Astrocyte of the hippocampus (primary cell): ENCODE data around the gene RGS4.

Experiments used
- DNase-seq: peaks from one replicate; pipeline ENCODE4 v3.0.0; 2011; ENCODE audit warnings: low read depth, low spot score

Gene RGS4

DNA sequence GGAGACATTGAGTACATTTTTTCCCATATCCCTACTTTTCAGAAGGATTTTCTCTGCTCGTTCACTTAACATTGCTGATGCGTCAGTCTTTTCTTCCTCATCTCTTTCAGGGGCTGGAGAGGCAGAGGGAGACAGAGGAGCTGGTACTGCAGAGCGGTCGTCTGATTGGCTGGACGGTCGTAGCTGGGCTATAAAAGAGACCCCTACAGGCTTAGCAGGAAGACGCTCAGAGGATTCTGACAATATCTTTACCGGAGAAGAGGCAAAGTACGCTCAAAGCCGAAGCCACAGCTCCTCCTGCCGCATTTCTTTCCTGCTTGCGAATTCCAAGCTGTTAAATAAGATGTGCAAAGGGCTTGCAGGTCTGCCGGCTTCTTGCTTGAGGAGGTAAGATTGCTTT is at the start of gene RGS4:
Gene RGS4 (plus strand): TSS at position 220 of the 400 bp plus-strand sequence. CDS start 124 bp downstream, at position 344.
- peak; percentile 95 for DNase-seq

DNA sequence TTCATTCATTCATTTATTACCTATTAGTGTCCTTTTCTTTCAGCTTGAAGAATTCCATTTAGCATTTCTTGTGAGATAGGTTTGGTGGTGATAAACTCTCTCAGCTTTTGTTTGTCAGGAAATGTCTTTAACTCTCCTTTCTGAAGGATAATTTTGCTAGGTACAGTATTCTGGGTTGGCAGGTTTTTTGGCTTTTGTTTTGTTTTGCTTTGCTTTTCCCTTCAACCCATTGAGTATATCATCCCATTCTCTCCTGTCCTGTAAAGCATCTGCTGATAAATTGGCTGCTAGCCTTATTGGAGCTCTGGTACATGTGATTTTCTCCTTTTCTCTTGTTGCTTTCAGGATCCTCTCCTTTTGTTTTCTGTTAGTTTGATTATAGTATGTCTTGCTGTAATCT is 47.0 kb upstream of the RGS4 start:
- no peak for DNase-seq

DNA sequence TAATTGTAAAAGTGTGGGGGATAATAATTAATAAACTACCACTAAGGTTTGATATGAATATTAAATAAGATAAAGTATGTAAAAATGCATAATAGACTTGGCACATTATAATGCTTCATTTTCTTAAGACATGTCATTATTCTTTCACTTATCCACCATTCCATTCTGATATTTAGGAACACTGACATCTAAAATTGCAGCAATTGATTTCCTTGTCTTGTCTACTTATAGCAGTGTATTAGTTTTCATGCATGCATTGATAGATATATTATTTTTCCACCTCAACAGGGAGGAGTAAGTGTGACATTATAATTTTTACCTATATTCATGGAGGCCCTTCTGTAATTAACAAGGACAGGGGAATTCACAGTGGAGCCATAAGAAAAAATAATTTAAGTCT is 41.6 kb upstream of the RGS4 start:
- no peak for DNase-seq

DNA sequence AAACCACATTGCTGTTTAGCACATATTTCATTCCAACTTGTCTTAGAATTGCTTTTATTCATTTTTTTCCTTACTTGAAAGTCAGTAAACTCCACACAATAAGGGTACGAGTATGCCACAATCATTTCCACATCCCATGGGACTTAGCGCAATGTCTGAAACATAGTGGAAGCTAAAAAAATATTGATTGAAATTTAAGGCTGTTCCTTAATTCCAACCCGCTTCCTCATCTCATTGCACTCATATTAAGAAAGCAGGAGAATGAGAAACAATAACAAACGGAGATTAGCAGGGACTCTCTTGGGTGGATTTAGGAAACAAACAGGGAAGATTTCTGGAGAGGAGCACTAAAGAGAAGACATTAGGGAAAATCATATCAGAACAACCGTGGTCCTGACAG is 39.3 kb upstream of the RGS4 start:
- DNase-seq: no peak

DNA sequence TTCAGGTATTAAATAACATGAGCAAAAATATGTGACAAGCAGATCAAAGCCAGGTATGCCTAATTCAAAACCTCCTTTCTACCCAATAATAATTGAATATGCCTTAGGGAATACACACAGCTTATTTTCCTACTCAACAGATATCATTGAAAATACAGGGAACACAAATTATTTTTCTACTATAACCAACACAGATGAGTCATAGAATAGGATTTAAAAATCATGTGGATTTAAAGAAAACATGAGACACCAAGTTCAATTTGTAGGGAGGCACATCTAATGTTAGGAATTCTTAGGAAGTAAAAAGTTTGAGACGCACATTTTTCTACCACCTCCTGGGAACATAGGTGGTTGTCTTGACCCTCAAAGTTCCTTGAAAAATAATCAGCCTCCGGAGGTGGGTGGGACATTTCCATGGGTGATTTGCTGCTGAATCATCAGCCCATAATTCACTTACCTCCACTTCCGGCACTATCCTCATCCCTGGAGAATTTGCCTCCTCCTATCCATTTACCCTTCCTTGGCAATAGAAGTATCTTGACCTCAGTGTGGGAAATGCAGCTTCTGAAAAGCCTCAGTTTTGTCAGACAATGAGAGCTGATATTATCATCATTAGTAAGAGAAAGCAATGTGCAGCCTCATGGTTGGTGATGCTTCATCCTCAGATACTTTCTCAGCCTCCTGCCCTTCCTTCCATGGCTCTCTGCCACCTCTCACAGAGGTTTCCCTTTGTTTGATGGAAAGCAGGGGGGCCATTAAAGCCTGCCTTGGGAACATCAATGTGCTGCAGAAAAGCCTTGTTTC is 33.5 kb upstream of the RGS4 start:
- peak; percentile 81 for DNase-seq

DNA sequence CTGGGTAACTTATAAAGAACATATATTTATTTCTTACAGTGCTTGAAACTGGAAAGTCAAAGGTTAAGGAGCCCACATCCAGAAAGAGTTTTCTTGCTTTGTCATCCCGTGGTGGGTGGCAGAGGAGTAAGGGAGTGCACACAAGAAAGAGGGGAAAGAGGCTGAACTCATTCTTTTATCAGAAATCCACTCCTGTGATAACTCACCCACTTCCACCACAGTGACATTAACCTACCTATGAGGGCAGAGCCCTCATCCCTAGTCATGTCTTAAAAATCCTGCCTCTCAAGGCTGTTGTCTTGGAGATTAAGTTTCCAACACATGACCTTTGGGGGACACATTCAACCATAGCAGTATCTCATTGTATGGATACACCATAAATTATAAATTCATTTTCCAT is 32.5 kb upstream of the RGS4 start:
- no peak for DNase-seq

DNA sequence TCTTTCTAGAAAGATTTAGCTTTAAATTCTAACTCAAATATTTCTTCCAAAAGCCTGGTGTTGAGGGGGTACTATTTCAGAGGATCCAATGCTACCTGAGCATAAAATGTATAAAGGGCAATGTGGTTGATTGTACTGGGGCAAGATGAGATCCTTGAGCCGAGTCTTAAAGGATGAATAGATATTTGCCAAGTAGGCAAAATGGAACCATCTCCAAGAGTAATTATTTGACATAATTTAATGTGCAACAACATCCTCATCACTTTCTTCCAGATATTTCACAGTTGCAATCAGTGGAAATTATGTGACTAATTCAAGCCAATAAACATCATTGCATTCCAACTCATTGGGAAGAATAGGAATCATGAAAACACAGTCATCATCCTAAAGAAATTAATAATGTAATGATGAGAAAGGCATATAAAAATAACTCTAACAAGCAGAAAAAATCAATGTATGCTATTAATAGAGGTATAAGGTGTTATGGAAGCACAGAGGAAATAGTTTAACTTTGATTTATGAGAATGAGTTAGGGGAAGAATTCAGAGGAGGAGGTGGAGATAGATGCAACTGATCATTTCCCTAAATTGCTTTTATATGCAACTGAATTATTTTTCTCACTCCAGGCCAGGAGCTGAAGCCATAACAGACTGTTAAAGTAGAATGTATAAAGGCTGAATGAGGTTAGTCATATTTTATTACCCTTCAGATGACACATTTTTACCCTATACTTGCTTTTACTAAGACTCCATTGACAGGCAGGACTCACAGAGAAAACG is 30.0 kb upstream of the RGS4 start:
- no peak for DNase-seq

DNA sequence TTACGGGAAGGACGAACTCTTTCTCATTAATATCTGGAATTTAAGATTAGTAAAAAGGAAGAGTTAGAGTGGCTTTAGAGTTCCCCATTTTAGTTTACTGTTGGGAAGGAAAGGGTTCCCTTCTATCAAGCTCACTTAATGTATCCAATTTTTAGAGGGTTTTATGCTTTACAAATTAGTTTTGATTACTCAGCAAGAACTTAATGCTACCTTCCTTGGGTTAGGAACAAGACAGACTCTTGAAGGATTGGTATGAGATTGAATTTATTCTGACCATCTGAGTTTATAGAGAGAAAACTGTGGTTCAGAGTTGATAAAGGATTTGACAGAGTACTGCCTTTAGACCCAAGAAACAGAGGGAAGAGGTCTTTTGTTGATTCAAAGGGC is 29.5 kb upstream of the RGS4 start:
- DNase-seq: no peak

DNA sequence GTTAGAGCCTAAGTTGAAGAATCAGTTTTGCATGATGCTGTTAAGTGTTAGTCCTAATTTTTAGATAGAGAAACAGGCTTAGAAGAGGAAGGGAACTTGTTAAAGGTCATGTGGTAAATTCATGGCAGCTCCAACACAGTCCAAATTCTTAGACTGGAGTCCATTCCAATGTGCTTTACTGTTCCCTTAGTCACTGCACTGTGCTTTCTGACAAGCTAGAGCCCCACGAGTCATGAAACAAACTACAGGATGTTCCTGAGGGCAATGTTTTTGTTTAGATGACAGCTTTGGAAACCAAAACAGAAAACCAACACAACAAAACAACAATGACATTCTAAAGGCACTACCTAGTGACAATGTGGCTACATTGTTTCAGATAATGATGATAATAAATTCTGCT is 23.1 kb upstream of the RGS4 start:
- DNase-seq: peak; percentile 42

DNA sequence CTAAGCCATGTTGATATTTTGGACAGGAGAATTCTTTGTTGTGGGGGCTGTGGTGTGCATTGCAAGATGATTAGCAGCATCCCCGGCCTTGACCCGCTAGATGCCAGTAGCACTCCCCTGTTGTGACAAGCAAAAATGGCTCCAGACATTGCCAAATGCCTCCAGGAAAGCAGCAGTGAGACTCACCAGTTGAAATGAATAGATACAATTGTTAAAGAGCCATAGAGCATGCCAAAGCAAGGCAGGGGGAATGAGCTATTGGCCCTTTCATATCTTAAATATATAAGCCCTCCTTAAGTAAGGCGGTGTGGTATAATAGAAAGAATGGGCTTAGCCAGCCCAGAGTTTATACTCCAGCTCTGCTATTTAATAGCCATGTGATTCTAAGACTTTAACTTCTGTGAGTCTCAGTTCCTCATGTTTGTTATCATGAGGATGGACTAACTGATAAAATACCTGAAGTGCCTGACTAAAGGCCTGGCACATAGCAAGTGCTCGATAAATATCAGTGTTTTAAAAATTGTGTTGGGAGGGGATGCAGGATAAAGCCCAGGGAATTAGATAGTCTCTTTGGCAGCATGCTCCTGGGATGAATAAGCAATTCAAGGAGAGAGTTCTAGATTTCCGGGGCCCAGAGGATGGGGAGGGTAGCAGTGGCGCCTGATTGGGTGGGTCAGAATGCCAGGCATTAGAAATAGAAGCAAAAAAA is 21.1 kb upstream of the RGS4 start:
- DNase-seq: no peak

DNA sequence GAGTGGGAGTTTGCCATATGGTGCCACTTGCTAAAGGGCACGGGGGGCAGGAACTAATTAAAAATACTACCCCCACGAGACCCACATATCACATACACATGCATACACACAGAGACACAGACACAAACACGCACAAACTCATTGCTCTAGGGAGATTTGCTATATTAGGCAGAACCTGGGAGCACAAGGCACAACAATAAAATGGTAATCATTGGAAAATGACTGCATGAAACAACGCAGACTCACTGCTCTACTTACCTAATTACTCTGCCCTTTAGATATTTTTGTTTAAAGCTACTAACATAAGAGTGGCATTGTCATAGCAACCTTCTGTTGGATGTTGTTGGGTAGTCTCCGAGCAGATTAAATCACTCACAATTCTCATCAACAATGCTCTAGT is 20.3 kb upstream of the RGS4 start:
- no peak for DNase-seq

DNA sequence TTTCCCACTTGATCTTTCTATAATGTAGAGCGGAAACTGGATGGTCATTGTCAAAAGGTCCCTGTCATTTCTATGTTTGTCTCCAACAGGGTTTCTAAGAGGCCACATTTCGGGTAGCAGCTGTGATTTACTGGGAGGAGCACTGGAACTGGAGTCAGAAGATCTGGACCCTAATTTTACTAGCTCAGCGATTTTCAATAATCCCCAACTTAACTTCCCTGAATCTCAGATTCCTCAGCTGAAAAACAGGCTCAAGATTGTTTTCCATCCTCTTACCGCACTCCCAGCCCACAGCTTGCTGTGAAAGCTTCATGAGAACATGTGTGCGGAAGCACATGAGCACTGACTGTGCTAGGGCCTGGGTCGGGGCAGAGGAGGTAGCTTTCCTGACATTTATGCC is 19.9 kb upstream of the RGS4 start:
- DNase-seq: no peak

DNA sequence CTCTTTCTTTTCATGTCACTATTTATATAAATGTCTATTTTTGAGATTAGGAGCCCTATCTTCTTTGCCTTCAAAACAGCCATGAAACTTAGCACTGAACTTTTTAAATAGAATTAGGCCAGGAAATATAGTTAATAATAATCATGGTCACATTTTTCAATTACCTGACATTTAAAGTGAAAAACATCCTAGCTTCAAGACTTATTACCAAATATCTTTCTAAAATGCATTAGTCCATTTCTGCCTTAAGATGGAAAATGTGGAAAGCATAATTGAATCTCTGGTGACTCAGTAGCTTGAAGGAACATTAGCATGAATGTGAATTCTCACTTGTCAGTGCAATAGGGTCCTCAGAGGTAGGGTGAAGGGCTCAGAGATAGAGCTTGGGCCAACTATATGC is 18.7 kb upstream of the RGS4 start:
- DNase-seq: no peak

DNA sequence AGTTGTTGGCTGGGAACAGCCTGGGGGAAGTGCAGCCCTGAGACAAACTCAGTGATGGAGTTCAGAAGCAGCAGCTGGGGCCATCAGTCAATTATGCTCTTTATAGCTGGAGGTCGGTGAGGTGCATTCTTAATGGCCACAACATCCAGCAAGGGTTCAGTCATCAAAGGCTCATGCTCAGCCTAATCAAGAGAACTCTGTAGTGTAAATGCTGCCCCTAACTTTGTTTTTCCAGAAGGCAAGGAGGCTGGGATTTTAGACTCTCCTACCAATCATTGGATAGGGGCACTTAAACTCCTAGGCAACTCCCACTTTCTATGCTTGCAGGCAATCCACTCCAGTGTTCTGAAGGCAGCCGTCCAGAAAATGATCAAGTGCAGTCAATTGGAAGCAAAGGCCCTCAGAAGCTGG is 15.0 kb upstream of the RGS4 start:
- peak; percentile 53 for DNase-seq

DNA sequence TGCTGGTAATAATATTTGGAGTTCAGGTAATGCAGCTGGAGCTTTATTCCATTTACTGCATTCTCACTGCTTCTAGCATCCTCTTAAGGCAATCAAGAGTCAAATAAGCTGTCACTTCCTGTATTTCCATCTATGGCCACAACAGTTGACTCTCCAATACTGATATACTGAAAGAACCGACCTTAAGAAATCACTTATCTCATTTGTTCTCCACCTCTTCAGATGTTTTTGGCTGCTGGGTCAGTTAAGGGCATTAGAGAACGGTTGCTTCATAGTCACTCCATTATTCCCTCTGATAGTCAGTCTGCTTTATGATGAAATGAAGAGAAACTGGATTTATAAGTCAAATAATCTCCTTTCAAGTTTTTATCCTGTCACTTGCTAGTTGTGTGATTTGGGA is 14.2 kb upstream of the RGS4 start:
- DNase-seq: no peak

DNA sequence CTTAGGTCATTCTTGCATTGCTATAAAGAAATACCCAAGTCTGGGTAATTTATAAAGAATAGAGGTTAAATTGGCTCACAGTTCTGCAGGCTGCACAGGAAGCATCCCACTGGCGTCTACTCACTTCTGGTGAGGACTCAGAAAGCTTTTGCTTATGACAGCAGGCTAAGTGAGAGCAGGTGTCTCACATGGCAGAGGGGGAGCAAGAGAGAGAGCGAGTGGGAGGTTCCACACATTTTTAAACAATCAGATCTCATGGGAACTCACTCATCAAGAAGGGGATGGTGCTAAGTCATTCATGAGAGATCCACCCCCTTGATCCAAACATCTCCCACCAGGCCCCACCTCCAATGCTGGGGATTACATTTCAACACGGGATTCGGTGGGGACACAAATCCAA is 13.6 kb upstream of the RGS4 start:
- DNase-seq: no peak

DNA sequence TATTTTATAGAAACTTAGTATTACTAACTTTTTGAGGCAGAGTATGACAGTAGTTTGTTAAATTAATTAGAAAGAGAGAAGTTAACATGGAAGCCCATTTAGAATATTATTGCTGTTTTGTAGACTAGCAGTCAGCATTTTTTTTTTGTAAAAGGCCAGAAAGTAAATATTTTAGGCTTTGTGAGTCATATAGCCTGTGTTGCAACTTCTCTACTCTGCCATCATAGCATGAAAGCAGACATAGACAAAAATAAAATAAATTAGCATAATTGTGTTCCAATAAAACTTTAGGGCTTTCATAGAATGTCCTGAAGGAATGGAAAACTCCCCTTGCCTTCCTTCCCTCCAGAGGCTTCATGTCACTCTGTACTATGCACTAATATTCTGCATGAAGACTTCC is 12.3 kb upstream of the RGS4 start:
- DNase-seq: no peak

DNA sequence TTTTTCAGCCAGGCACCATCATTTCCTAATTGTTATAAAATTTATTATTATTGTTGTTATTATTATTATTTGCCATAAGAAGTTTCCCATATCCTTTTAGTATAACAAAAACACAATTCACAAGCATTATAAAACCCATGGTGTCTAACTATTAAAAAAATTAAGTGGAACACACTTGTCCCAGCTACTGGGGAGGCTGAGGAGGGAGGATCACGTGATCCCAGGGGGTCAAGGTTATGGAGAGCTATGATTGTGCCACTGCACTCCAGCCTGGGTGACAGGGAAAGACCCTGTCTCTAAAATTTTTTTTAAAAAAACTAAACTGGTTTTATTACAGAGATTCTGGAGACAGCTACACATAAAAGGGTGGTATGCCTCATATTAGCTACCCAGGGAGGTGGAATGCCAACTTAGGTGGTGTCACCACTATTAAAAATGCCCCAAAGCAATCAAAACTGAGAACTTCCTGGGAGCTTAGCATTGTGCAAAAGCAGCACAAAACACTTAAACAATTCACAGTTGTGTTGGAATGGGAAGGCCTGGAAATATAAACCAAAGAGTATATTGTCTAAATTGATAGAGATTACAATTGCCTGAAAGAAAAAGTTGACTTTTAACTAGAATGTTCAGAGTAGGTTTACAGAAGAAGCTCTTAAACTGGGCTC is 8.7 kb upstream of the RGS4 start:
- DNase-seq: no peak

DNA sequence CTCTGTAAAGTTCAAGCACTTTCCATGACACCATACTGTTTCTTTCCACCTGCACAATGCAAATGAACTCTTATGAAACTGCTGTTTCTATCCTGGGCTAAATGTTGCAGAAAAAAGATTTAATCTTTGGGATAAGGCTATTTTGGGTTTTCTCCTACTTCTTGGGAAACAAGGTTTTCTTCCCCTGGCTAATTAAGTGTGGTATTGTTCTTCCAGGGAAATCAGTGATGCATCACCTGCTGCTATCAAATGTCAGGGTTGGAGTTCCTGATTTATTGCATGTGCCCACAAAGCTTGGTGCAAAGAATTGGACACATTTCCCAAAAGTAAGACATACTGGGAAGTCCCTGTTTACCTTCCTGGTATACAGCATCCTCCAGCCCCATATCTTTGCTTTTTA is 6.0 kb upstream of the RGS4 start:
- DNase-seq: no peak

DNA sequence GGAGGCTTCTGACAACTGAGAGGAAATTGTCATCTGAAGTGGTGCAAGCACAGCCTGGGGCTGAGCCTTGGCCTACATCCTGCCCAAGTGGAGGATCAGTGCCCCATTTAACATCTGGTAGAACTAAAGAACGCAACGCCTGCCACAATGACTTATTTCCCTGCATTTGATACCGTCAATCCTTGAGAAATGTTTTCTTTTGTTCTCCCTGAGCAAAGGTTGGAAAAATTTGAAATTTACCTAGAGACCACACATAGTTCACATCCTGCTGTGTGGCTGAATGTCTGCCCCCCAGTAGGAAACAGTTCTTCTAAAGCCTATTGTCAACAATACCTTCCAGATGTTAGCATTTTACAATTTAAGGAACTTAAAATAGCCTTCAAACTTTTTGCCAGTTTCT is 5.6 kb upstream of the RGS4 start:
- no peak for DNase-seq

DNA sequence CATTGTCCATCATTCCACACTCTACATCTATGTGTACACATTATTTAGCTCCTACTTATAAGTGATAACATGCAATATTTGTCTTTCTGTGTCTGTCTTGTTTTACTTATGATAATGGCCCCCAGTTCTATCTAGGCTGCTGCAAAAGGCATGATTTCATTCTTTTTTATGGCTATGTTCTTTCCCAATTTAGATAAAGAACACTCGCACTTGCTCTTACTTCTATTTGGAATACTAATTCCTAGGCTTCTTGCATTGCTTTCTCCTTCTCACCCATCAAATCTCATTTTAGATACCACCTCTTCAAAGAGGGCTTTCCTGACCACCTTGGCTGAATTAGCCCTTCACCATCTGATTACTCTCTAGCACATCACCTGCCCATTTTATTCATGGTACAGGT is 3.0 kb upstream of the RGS4 start:
- DNase-seq: no peak

DNA sequence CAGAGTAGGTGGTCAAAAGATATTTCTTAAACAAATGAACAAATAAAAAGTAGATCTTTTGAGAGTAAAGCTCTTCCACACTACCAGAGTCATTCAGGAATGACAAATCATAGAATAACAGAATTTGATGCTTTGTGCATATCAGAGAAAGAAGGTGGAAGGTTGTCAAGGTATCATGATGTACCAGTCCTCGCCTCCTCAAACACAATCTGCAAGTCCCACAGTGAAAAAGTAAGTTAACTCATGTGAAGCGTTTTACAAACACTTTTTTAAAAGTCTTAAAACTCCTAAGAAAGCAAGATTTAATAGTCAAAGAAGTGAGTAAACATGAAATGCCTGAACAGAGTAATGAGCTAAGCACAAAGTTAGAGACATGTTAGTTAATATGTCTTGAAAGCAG is 2.5 kb upstream of the RGS4 start:
- DNase-seq: no peak
